HG03103 (cell line): ENCODE results near the gene FLT3.
A peak's percentile ranks its signal among the peaks of the same experiment; 100 is the strongest.
"Not testable (repeated sequence)": the region's sequence is repeated elsewhere in the genome, so short reads cannot be mapped to it uniquely, and the experiment has no call there.

Experiments used
- ATAC-seq: cut with Tn5 transposase; IDR thresholded peaks from one replicate; pipeline ENCODE4 v1.9.1; 2021; ENCODE audit warnings: low read depth; ENCODE audit not compliant: unreplicated experiment

FLT3 gene

DNA sequence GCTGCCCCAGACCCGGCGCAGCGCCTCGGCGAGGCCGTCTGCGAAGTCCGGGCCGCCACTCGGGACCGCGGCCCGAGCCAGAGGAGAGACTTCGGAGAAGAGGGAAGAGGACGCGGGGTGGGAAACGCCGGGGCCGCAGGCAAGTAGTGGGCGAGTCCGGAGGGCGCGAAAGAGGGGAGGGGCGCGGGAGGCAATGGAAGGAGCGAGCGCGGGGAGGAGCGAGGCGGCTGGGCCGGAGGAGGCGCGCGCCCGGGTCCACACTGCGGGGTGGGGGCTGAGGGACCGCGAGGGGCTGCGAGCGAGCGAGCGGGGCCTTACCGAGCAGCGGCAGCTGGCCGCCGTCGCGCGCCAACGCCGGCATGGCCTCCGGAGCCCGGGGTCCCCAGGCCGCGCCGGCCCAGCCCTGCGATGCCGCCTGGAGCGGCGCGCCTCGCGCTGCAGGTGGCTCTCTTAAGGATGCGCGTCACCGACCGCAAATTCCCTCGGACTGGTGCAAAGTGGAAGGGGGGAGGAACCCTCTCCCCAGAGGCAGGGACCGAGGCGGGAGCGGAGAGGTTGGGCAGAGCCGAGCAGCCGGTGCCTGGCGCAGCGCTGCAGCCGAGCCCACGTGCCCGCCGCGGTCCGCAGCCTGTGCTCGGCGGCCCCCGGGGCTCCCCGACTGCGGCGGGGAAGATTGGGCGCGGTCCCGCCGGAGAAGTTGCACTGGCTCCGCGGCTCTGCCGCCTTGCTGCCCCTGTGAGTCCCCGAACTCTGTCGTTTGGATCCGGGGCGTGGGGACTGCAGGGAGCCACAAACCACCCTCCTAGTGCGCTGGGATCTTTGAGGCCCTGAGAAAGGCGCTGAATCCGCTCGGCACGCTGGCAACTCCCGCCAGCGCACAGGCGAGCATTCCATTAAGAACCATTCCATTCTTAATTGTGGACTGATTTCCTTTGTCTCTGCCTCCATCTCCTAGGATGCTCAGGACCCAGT is at the start of gene FLT3:
TSS of gene FLT3 (minus strand) at position 427 of the 972 bp plus-strand sequence. CDS start at position 361, 66 bp downstream.
- ATAC-seq = peak; percentile 69

DNA sequence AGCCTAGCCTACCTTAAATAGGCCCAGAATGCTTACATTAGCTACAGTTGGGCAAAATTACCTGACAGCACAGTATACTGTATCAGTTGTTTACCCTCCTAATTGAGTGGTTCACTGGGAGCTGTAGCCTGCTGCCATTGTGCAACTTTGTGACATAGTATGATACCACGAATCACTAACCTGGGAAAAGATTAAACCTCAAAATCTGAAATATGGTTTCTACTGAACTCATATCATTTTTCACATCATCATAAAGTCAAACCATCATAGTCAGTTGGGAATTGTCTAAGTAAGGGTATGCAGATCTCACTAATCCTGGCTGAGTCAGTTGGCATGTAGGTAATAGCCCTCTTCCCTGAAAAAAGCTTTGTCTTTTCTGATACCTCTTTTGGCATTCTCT is 47.1 kb upstream of the FLT3 start:
- no peak for ATAC-seq

DNA sequence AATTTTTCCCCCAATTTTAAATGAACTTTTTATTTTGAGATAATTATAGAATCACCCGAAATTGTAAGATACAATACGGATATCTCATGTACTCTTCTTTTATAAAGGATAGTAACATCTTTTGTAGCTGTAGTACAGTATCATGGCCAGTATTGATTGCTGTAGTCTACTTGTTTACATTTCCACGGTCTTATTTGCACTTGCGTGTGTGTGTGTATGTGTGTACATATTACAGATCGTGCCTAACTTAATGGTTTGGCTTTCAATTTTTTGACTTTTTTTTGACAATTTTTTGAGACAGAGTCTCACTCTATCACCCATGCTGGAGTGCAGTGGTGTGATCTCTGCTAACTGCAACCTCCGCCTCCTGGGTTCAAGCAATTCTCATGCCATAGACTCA is 44.7 kb upstream of the FLT3 start:
- no peak for ATAC-seq

DNA sequence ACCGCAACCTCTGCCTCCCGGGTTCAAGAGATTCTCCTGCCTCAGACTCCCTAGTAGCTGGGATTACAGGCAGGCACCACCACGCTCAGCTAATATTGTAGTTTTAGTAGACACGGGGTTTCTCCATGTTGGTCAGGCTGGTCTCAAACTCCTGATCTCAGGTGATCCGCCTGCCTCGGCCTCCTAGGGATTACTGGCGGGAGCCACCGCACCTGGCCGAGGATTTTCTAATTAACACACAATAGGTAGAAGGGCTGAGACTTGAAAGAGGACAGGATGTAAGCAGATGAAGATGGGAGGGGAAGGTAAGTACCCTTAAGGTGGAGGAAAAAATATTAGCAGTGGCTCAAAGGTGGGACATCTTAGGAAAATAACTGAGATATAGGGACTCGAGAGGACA is 41.2 kb upstream of the FLT3 start:
- ATAC-seq = not testable (repeated sequence)

DNA sequence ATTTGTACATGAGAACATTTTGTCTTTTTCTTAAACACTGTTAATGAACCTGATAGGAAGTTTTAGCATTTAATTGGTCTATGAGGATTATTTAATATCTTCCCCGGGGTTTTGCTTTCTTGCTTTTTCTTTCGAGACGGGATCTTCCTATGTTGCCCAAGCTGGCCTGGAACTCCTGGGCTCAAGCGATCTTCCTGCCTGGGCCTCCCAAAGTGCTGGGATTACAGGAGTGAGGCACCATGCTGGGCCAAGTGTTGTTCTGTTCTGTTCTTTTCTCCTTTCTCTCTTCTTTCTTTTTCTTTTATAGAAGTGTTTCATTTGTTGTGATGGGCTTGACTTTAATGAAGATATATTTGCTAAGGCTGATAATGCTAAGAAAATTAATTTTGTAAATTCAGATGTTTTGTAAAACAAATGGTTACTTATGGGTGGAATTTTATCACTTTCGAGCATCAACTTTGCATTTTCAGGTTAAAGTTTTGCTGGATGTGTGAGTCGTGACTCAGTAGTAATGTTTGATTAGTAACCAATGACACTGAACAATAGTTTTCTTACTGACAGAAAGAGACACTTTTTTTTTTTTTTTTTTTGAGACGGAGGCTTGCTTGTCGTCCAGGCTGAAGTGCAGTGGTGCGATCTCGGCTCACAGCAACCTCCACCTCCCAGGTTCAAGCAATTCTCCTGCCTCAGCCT is 40.2 kb upstream of the FLT3 start:
- ATAC-seq = no peak

- peak; percentile 41 for ATAC-seq
Observed at GRCh38 chr13:28138756-28139470, 38.5 kb upstream of the FLT3 start.

- ATAC-seq = peak; percentile 41
Observed at GRCh38 chr13:28138012-28138755, 37.8 kb upstream of the FLT3 start, which contains the start of gene PAN3. TSS of gene PAN3 (plus strand) at chr13:28138545. CDS start at chr13:28138658, 113 bp downstream.

- peak; percentile 2 for ATAC-seq
Observed at GRCh38 chr13:28137596-28137995, 37.2 kb upstream of the FLT3 start.

DNA sequence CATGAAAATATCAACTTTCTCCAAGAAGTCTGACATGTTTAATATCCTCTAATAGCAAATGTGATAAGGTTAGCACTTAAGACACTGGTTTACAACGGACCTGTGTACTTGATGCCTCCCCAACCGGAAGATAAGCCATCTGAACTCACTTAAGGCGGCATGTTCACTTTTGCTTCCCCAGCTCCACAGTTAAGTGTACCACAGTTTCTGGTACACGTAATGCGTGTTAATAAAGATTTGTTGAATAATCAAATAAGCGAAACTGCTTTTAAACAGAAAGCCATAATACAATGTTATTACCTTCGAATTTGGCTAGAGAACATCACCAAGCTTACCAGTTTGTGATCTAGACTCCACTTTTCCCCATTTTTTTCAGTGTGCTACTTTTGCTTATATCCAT is 36.5 kb upstream of the FLT3 start:
- no peak for ATAC-seq

DNA sequence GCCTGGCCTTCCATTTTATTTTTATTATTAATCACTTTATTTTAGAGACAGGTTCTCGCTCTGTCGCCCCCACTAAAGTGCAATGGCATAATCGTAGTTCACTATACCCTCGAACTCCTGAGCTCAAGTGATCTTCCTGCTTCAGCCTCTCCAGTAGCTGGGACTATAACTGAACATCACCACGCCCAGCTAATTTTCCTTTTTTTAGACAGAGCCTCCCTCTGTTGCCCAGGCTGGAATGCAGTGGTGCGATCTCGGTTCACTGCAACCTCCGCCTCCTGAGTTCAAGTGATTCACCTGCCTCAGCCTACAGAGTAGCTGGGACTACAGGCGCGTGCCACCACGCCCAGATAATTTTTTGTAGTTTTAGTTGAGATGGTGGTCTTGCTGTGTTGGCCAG is 31.3 kb upstream of the FLT3 start:
- no peak for ATAC-seq

- no peak for ATAC-seq
Observed at GRCh38 chr13:28129911-28130693, 29.7 kb upstream of the FLT3 start.

DNA sequence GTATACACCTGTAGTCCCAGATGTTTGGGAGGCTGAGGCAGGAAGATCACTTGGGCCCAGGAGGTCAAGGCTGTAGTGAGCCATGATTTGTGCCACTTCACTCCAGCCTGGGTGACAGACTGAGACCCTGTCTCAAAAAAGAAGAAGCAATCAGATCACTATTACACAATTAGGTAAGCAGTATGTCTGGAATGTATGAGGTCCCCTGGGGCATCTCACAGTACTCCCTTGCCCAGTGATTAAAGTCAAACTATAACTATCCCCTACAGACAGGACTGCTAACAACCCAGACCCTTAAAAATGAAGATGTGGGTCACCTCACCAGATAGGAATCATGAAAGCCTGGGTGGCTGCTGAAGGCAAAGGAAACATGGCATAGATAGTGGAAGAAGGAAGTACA is 28.6 kb upstream of the FLT3 start:
- no peak for ATAC-seq

GRCh38 chr13:28128030-28128429 is 27.7 kb upstream of the FLT3 start:
- no peak for ATAC-seq

- ATAC-seq = no peak
Observed at GRCh38 chr13:28121224-28121623, 20.8 kb upstream of the FLT3 start.

- no peak for ATAC-seq
Observed at GRCh38 chr13:28120317-28120716, 19.9 kb upstream of the FLT3 start.

- no peak for ATAC-seq
Observed at GRCh38 chr13:28117689-28118377, 17.5 kb upstream of the FLT3 start.

DNA sequence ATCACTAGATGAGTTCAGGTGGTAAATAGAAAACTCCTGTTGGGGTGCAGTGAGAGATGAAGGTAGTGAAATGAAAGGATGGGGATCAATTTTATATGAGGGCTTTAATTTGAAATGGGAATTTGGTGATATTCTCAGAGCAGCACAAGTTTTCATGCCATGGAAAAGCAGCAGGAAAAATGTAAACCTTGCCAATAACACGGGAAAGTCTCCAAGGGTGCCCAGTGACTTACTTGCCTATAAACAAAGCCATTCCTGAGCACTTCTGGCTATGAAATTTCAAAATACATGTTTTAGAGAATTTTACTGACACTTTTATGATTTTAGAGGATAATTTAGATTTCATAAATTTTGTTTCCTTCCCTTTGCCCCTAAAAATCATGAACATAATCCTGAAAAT is 16.4 kb upstream of the FLT3 start:
- no peak for ATAC-seq

GRCh38 chr13:28110414-28110813 is 10.0 kb upstream of the FLT3 start:
- no peak for ATAC-seq

- ATAC-seq = no peak
Observed at GRCh38 chr13:28106976-28107375, 6.6 kb upstream of the FLT3 start.
